ENCODE results near the gene CREG1.

CREG1 gene

GRCh38 chr1:167544447-167545093, 9.0 kb downstream of the CREG1 start:
- Histone ChIP-seq H3K4ac (ENCODE audit: low read depth, low read length) (no peak overlapping the region), H3K4me1 (ENCODE audit: control insufficient read depth, low read depth, low read length) (no peaks in the 10 kb centered on the region), H3K18ac (ENCODE audit: low read length) (no peak overlapping the region), H3K27ac (ENCODE audit: low read depth, low read length) (no peak overlapping the region), H3K9ac (ENCODE audit: low read length) (no peak overlapping the region), H3K23ac (ENCODE audit: low read length) (no peak overlapping the region), H3K4me3 (ENCODE audit: low read length) (no peak overlapping the region), H3K36me3 (ENCODE audit: control insufficient read depth, insufficient read depth, low read length) (no peaks in the 10 kb centered on the region), H3K79me2 (ENCODE audit: control insufficient read depth, insufficient read depth, low read length) (no peaks in the 10 kb centered on the region), H3K56ac (ENCODE audit: low read length) (no peak overlapping the region), H3K27me3 (ENCODE audit: insufficient read depth, low read length, poor library complexity) (no peaks in the 10 kb centered on the region), H2BK15ac (replicated peaks; ENCODE audit: low read depth) (no peak overlapping the region), H2AK5ac (ENCODE audit: low read length) (no peak overlapping the region), H4K5ac (ENCODE audit: low read length) (no peak overlapping the region), H2BK5ac (ENCODE audit: low read length) (no peak overlapping the region), H3K4me2 (ENCODE audit: low read length) (no peak overlapping the region), H4K8ac (ENCODE audit: low read depth, low read length) (no peak overlapping the region), H2BK120ac (ENCODE audit: low read depth, low read length) (no peak overlapping the region), H3K79me1 (ENCODE audit: low read length) (no peaks in the 10 kb centered on the region)
- no peak for DNase-seq
- WGBS (ENCODE audit: extremely low coverage, insufficient coverage, low lambda C conversion rate) = no CpG with 5 or more reads among the region's 3 CpGs

DNA sequence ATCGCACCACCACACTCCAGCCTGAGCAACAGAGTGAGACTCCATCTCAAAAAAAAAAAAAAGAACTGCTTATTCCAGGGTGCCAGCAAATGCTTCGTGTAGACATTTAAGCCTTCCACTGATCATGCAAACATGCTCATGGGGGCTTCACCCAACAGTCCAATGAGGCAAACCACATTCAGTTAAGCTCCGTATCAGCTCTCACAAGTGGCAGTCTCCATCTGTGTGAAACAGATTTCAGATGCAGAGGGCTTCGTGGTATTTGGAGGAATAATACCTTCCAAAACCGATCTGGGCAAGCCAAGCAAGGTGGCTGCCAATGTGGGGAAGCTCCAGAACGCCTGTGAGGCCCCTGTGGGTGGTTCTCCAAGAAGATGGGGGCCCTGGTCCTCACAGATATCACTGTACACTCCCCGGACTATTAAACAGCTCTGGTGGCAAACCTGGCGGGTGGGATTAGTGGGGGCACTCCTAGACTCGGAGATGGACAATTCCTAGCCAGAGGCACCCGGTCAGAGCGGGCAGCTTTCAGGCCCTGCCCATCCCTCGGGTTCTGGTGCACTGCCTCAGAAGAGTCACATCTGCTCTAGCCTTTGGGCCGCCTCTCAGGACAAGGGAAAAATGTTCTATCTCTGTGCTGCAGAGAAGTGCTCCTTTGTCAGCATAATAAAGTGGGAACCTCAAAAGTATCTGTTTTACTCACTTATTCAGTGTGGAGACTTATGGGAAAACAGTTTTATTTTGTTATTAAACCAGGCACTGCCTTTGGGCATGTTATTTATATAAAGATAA, 10.2 kb downstream of the CREG1 start:
- Histone ChIP-seq H3K79me2 (ENCODE audit: control insufficient read depth, insufficient read depth, low read length) (no peaks in the 10 kb centered on the region), H3K27ac (ENCODE audit: low read depth, low read length) (no peak overlapping the region), H2BK15ac (replicated peaks; ENCODE audit: low read depth) (no peak overlapping the region), H4K8ac (ENCODE audit: low read depth, low read length) (no peak overlapping the region), H3K23ac (ENCODE audit: low read length) (no peak overlapping the region), H3K4me2 (ENCODE audit: low read length) (no peak overlapping the region), H2BK120ac (ENCODE audit: low read depth, low read length) (no peak overlapping the region), H3K4me3 (ENCODE audit: low read length) (no peak overlapping the region), H3K4me1 (ENCODE audit: control insufficient read depth, low read depth, low read length) (no peaks in the 10 kb centered on the region), H3K27me3 (ENCODE audit: insufficient read depth, low read length, poor library complexity) (no peaks in the 10 kb centered on the region), H3K4ac (ENCODE audit: low read depth, low read length) (no peak overlapping the region), H3K18ac (ENCODE audit: low read length) (no peak overlapping the region), H2BK5ac (ENCODE audit: low read length) (no peak overlapping the region), H3K56ac (ENCODE audit: low read length) (no peak overlapping the region), H2AK5ac (ENCODE audit: low read length) (no peak overlapping the region), H3K9ac (ENCODE audit: low read length) (no peak overlapping the region), H3K79me1 (ENCODE audit: low read length) (no peaks in the 10 kb centered on the region), H4K5ac (ENCODE audit: low read length) (no peak overlapping the region), H3K36me3 (ENCODE audit: control insufficient read depth, insufficient read depth, low read length) (no peaks in the 10 kb centered on the region)
- no CpG with 5 or more reads among the region's 13 CpGs for WGBS (ENCODE audit: extremely low coverage, insufficient coverage, low lambda C conversion rate)
- DNase-seq = no peak

DNA sequence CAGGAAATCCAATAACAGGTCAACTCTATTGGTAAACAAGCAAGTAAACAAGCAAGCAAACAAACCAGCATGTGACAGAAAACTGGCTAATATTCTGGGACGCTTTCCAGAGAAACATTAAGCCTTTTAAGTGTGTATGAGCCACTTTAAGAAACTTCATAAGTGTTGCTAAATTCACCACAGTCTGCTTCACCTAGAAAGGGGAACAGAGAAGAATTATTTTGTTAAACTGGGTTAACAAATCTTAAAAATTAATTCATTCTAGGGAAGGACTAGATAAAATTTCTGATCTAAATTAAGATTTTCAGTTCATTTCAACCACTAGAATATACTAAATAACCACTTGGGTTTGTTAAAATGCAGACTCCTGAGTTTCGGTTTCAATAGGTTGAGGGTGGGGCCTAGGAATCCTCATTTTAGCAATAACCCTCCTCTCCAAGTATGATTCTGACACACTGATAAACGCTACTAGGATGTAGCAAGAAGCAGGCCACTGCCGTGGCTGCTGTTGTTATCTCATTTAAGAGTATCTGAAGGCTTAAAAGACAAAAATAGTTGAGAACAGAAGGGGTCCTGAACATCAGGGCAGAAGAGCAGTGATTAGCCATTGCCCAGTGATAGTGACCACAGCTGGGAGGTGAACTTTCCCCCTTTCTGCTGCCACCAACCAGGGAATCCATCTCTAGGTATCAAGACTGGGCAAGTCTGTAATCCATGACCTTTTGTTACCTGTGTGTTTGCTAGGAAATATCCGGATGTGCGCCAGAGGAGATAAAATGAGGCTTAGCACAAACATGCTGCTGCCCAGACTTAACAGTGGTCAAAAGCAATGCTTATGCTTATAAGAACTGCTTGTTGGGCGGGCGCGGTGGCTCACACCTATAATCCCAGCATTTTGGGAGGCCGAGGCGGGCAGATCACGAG, 11.2 kb downstream of the CREG1 start:
- no peak overlapping the region for H3K4me2 ChIP-seq (ENCODE audit: low read length)
- H2AK5ac ChIP-seq (ENCODE audit: low read length) = no peak overlapping the region
- H2BK5ac ChIP-seq (ENCODE audit: low read length) = no peak overlapping the region
- H3K18ac ChIP-seq (ENCODE audit: low read length) = no peak overlapping the region
- no peaks in the 10 kb centered on the region for H3K79me1 ChIP-seq (ENCODE audit: low read length)
- H3K56ac ChIP-seq (ENCODE audit: low read length) = no peak overlapping the region
- DNase-seq = no peak
- no peaks in the 10 kb centered on the region for H3K27me3 ChIP-seq (ENCODE audit: insufficient read depth, low read length, poor library complexity)
- H3K4me1 ChIP-seq (ENCODE audit: control insufficient read depth, low read depth, low read length) = no peaks in the 10 kb centered on the region
- H3K4me3 ChIP-seq (ENCODE audit: low read length) = no peak overlapping the region
- H3K27ac ChIP-seq (ENCODE audit: low read depth, low read length) = no peak overlapping the region
- no peak overlapping the region for H2BK120ac ChIP-seq (ENCODE audit: low read depth, low read length)
- H3K36me3 ChIP-seq (ENCODE audit: control insufficient read depth, insufficient read depth, low read length) = no peaks in the 10 kb centered on the region
- WGBS (ENCODE audit: extremely low coverage, insufficient coverage, low lambda C conversion rate) = no CpG with 5 or more reads among the region's 12 CpGs
- no peak overlapping the region for H3K9ac ChIP-seq (ENCODE audit: low read length)
- no peak overlapping the region for H3K23ac ChIP-seq (ENCODE audit: low read length)
- H4K8ac ChIP-seq (ENCODE audit: low read depth, low read length) = no peak overlapping the region
- H4K5ac ChIP-seq (ENCODE audit: low read length) = no peak overlapping the region
- H2BK15ac ChIP-seq (replicated peaks; ENCODE audit: low read depth) = no peak overlapping the region
- H3K79me2 ChIP-seq (ENCODE audit: control insufficient read depth, insufficient read depth, low read length) = no peaks in the 10 kb centered on the region
- no peak overlapping the region for H3K4ac ChIP-seq (ENCODE audit: low read depth, low read length)

- Histone ChIP-seq H2BK5ac (ENCODE audit: low read length) (no peak overlapping the region), H2BK15ac (replicated peaks; ENCODE audit: low read depth) (no peak overlapping the region), H3K4me2 (ENCODE audit: low read length) (no peak overlapping the region), H3K56ac (ENCODE audit: low read length) (no peak overlapping the region), H4K8ac (ENCODE audit: low read depth, low read length) (no peak overlapping the region), H3K27me3 (ENCODE audit: insufficient read depth, low read length, poor library complexity) (no peaks in the 10 kb centered on the region), H3K18ac (ENCODE audit: low read length) (no peak overlapping the region), H4K5ac (ENCODE audit: low read length) (no peak overlapping the region), H3K27ac (ENCODE audit: low read depth, low read length) (no peak overlapping the region), H2BK120ac (ENCODE audit: low read depth, low read length) (no peak overlapping the region), H3K4me3 (ENCODE audit: low read length) (no peak overlapping the region), H3K36me3 (ENCODE audit: control insufficient read depth, insufficient read depth, low read length) (no peaks in the 10 kb centered on the region), H3K23ac (ENCODE audit: low read length) (no peak overlapping the region), H3K4ac (ENCODE audit: low read depth, low read length) (no peak overlapping the region), H3K79me1 (ENCODE audit: low read length) (no peaks in the 10 kb centered on the region), H3K79me2 (ENCODE audit: control insufficient read depth, insufficient read depth, low read length) (no peaks in the 10 kb centered on the region), H3K9ac (ENCODE audit: low read length) (no peak overlapping the region), H2AK5ac (ENCODE audit: low read length) (no peak overlapping the region), H3K4me1 (ENCODE audit: control insufficient read depth, low read depth, low read length) (no peaks in the 10 kb centered on the region)
- no CpG with 5 or more reads among the region's 1 CpG for WGBS (ENCODE audit: extremely low coverage, insufficient coverage, low lambda C conversion rate)
- no peak for DNase-seq
These were observed 12.0 kb downstream of the CREG1 start for GRCh38 chr1:167541610-167542009.

GRCh38 chr1:167541003-167541402, 12.6 kb downstream of the CREG1 start:
- H2AK5ac ChIP-seq (ENCODE audit: low read length) = no peak overlapping the region
- no peak overlapping the region for H3K4ac ChIP-seq (ENCODE audit: low read depth, low read length)
- H3K9ac ChIP-seq (ENCODE audit: low read length) = no peak overlapping the region
- no peak overlapping the region for H3K27ac ChIP-seq (ENCODE audit: low read depth, low read length)
- H3K18ac ChIP-seq (ENCODE audit: low read length) = no peak overlapping the region
- H3K27me3 ChIP-seq (ENCODE audit: insufficient read depth, low read length, poor library complexity) = no peaks in the 10 kb centered on the region
- H3K79me2 ChIP-seq (ENCODE audit: control insufficient read depth, insufficient read depth, low read length) = no peaks in the 10 kb centered on the region
- H3K4me1 ChIP-seq (ENCODE audit: control insufficient read depth, low read depth, low read length) = no peaks in the 10 kb centered on the region
- no peak overlapping the region for H4K8ac ChIP-seq (ENCODE audit: low read depth, low read length)
- DNase-seq = no peak
- H3K36me3 ChIP-seq (ENCODE audit: control insufficient read depth, insufficient read depth, low read length) = no peaks in the 10 kb centered on the region
- H2BK5ac ChIP-seq (ENCODE audit: low read length) = no peak overlapping the region
- H3K56ac ChIP-seq (ENCODE audit: low read length) = no peak overlapping the region
- no peak overlapping the region for H2BK120ac ChIP-seq (ENCODE audit: low read depth, low read length)
- H3K4me2 ChIP-seq (ENCODE audit: low read length) = no peak overlapping the region
- H4K5ac ChIP-seq (ENCODE audit: low read length) = no peak overlapping the region
- H2BK15ac ChIP-seq (replicated peaks; ENCODE audit: low read depth) = no peak overlapping the region
- no peak overlapping the region for H3K23ac ChIP-seq (ENCODE audit: low read length)
- no peak overlapping the region for H3K4me3 ChIP-seq (ENCODE audit: low read length)
- no peaks in the 10 kb centered on the region for H3K79me1 ChIP-seq (ENCODE audit: low read length)
